ENCODE data around the gene ARAP1.

ARAP1 gene

GRCh38 chr11:72703267-72704008 lies 48.8 kb downstream of the ARAP1 start:
- DNase-seq (ENCODE audit: low spot score) = no peak

GRCh38 chr11:72702577-72703241 lies 49.5 kb downstream of the ARAP1 start:
- DNase-seq (ENCODE audit: low spot score) = no peak

GRCh38 chr11:72702096-72702495 lies 50.1 kb downstream of the ARAP1 start:
- DNase-seq (ENCODE audit: low spot score) = no peak

- DNase-seq (ENCODE audit: low spot score) = no peak
Measured at GRCh38 chr11:72701466-72701865, 50.7 kb downstream of the ARAP1 start.

- DNase-seq (ENCODE audit: low spot score) = no peak
Measured at GRCh38 chr11:72700146-72700545, 52.1 kb downstream of the ARAP1 start.

GRCh38 chr11:72697814-72698213 lies 54.4 kb downstream of the ARAP1 start:
- no peak for DNase-seq (ENCODE audit: low spot score)

- no peak for DNase-seq (ENCODE audit: low spot score)
Measured at GRCh38 chr11:72696866-72697700, 55.1 kb downstream of the ARAP1 start.

- DNase-seq (ENCODE audit: low spot score) = no peak
Measured at GRCh38 chr11:72695354-72695753, 56.9 kb downstream of the ARAP1 start.

- no peak for DNase-seq (ENCODE audit: low spot score)
Measured at GRCh38 chr11:72693271-72693968, 58.8 kb downstream of the ARAP1 start.

- no peak for DNase-seq (ENCODE audit: low spot score)
Measured at GRCh38 chr11:72692498-72693237, 59.5 kb downstream of the ARAP1 start.

GRCh38 chr11:72690166-72690565 lies 62.0 kb downstream of the ARAP1 start:
- DNase-seq (ENCODE audit: low spot score) = no peak

- no peak for DNase-seq (ENCODE audit: low spot score)
Measured at GRCh38 chr11:72688929-72689328, 63.3 kb downstream of the ARAP1 start.

GRCh38 chr11:72688486-72688885 lies 63.7 kb downstream of the ARAP1 start:
- DNase-seq (ENCODE audit: low spot score) = no peak

GRCh38 chr11:72687326-72687725 lies 64.9 kb downstream of the ARAP1 start:
- DNase-seq (ENCODE audit: low spot score) = no peak

GRCh38 chr11:72686639-72687220 lies 65.5 kb downstream of the ARAP1 start:
- no peak for DNase-seq (ENCODE audit: low spot score)

GRCh38 chr11:72685560-72686480 lies 66.4 kb downstream of the ARAP1 start:
- DNase-seq (ENCODE audit: low spot score) = peak; percentile 35

GRCh38 chr11:72684236-72684912 lies 67.8 kb downstream of the ARAP1 start:
- peak; percentile 53 for DNase-seq (ENCODE audit: low spot score)

GRCh38 chr11:72683782-72684200 lies 68.4 kb downstream of the ARAP1 start:
- peak; percentile 65 for DNase-seq (ENCODE audit: low spot score)

- no peak for DNase-seq (ENCODE audit: low spot score)
Measured at GRCh38 chr11:72682858-72683243, 69.4 kb downstream of the ARAP1 start.

All from CD4-positive, alpha-beta T cell treated with Interleukin-2 at 100 ng/mL for 4 hours (primary cell).